Neural crest cell (in vitro differentiated cells): ENCODE measurements around the gene ARHGAP40. TPM values are rescaled to one million over a fixed set of nuclear protein-coding genes. Genes with fewer than 3 reads are reported as not detected.

Source experiments
- DNase-seq: peaks from one replicate; pipeline ENCODE4 v3.0.0; 2021; ENCODE audit warnings: low read depth, mixed read lengths, low spot score
- H3K27ac Mint-ChIP-seq: one replicate; pipeline ENCODE4 v1.8.0; 2021; ENCODE audit warnings: mild to moderate bottlenecking, mixed read lengths; ENCODE audit not compliant: unreplicated experiment
- H3K27me3 Mint-ChIP-seq: 2 replicates; pipeline ENCODE4 v1.8.0; 2021; ENCODE audit warnings: low read depth, mild to moderate bottlenecking, mixed read lengths
- H3K36me3 Mint-ChIP-seq: 2 replicates; pipeline ENCODE4 v1.8.0; 2021; ENCODE audit warnings: low read depth, mild to moderate bottlenecking, mixed read lengths
- H3K4me1 Mint-ChIP-seq: 2 replicates; pipeline ENCODE4 v1.8.0; 2021; ENCODE audit warnings: mixed read lengths
- H3K4me3 Mint-ChIP-seq: one replicate; pipeline ENCODE4 v1.8.0; 2021; ENCODE audit warnings: mild to moderate bottlenecking, mixed read lengths
- H3K9me3 Mint-ChIP-seq: 2 replicates; pipeline ENCODE4 v1.8.0; 2021; ENCODE audit warnings: mixed read lengths
- total RNA-seq: library from RNA; stranded (reverse); gene quantifications from 2 replicates; pipeline ENCODE4 v1.2.1, GENCODE V29; 2021
- TF ChIP-seq, protein P1 (sequence below): fragments of 200-600 bp; sonication (generic); conservative IDR thresholded peaks from 2 replicates; pipeline ENCODE4 v1.5.0; 2021; ENCODE audit warnings: antibody characterized with exemption, mild to moderate bottlenecking

ARHGAP40 gene
- total RNA-seq, 1 donor from 2014 or later = not detected

DNA sequence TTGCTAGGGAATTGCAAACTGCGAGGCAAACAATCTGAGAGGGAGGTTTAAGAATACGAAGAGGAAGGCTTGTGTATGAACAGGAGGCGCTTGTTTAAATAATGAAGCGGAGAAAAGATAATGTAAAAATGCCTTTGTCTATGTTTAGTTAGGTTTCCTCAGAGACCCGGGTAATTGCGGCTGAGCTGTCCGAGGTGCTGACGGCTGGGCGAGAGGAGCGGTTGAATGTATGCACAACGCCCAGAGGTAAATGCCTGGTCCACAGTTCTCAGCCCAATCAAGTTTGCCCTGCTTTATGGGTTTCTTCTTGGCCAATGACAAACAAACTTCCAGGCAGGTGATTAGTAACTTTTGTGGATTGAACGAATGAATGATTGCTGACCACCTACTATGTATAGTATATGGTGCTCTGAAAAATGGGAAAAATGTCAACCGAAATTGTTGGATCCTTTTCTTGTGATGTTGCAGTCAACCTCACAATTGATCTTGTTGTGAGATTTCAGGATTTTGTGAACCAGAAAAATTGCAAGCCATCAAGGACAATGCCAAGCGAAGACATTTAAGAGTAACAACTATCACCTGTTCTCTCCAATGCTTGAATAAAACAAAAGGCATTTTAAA, 84.4 kb downstream of the ARHGAP40 start:
- Mint-ChIP-seq H3K27me3 (peaks cover 94% of the 10 kb centered on the region), H3K36me3 (no peaks in the 10 kb centered on the region), H3K9me3 (no peaks in the 10 kb centered on the region), H3K4me1 (no peaks in the 10 kb centered on the region), H3K27ac (no peak overlapping the region), H3K4me3 (no peak overlapping the region)
- TF ChIP-seq, protein P1, sequence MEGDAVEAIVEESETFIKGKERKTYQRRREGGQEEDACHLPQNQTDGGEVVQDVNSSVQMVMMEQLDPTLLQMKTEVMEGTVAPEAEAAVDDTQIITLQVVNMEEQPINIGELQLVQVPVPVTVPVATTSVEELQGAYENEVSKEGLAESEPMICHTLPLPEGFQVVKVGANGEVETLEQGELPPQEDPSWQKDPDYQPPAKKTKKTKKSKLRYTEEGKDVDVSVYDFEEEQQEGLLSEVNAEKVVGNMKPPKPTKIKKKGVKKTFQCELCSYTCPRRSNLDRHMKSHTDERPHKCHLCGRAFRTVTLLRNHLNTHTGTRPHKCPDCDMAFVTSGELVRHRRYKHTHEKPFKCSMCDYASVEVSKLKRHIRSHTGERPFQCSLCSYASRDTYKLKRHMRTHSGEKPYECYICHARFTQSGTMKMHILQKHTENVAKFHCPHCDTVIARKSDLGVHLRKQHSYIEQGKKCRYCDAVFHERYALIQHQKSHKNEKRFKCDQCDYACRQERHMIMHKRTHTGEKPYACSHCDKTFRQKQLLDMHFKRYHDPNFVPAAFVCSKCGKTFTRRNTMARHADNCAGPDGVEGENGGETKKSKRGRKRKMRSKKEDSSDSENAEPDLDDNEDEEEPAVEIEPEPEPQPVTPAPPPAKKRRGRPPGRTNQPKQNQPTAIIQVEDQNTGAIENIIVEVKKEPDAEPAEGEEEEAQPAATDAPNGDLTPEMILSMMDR = no peak
- peak; percentile 70 for DNase-seq

DNA sequence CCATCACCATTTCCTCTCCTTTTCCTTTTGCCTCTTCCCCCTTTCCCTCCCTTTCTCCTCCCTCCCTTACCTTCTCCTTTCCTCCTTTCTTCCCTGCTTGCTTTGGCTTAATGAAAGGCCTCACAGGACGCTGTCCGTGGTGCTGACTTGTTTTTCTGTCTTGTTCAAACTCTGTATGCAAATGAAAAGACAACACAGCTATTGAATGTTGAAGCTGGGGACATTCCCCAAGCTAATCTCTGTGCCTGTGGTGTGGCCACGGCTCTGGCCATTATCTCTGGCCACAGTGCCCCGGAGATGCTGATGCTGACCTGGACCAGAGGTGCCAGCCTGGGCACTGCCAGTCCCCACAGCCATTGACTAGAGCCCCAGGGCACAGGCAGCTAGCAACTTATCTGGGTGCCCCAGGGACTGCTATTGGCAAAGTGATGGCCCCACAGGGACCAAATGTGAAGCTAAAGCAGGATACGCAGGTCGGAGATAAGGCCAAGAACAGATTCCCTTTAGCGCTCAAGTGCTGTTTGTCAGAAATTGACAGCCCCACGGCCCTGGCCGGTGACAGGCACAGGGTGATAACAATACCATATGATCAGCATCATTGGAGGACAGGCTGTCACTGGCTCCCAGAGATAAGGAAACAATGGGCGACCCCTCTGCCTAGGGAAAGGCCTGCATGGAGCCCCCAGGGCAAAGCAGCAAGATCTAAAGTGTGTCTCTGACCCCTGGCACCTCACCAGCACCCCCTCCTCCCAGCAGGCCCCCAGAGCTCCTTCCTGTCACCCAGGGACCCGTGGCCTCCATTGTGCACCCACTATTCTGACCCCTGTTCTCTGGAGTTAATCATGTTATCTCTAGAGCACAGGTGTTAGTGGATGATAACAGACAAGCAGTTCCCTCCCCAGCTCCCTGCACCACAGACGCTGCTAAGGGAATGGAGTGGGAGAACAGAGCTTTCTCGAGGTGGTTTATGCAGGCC, 91.1 kb downstream of the ARHGAP40 start:
- Mint-ChIP-seq H3K9me3 (no peaks in the 10 kb centered on the region), H3K27ac (no peak overlapping the region), H3K4me1 (no peaks in the 10 kb centered on the region), H3K4me3 (no peak overlapping the region), H3K27me3 (peaks cover 70% of the 10 kb centered on the region), H3K36me3 (no peaks in the 10 kb centered on the region)
- TF ChIP-seq, protein P1 = no peak
- DNase-seq = peak; percentile 75

DNA sequence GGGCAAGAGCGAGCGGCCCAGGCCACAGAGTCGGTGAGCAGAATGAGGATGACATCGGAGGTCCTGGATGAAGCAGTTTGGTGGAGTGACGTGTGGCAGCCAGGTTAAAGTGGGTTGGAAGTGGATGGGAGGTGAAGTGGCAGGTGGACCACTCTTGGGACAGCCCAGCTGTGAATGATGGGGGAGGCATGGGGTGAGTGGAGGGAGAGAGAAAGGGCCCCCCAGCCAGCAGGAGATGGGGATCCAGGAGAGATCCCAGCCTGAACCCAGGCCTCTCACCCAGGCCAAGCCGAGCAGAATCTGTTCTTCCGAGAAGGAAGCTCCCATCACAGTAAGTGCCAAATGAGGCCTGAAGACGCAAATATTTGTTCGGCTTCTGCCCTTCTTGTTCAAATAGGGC, 95.7 kb downstream of the ARHGAP40 start:
- H3K4me1 Mint-ChIP-seq = peaks cover 5% of the 10 kb centered on the region
- DNase-seq = no peak
- TF ChIP-seq, protein P1 = no peak
- H3K9me3 Mint-ChIP-seq = no peaks in the 10 kb centered on the region
- no peak overlapping the region for H3K4me3 Mint-ChIP-seq
- peaks cover 30% of the 10 kb centered on the region for H3K27me3 Mint-ChIP-seq
- H3K36me3 Mint-ChIP-seq = no peaks in the 10 kb centered on the region
- no peak overlapping the region for H3K27ac Mint-ChIP-seq

DNA sequence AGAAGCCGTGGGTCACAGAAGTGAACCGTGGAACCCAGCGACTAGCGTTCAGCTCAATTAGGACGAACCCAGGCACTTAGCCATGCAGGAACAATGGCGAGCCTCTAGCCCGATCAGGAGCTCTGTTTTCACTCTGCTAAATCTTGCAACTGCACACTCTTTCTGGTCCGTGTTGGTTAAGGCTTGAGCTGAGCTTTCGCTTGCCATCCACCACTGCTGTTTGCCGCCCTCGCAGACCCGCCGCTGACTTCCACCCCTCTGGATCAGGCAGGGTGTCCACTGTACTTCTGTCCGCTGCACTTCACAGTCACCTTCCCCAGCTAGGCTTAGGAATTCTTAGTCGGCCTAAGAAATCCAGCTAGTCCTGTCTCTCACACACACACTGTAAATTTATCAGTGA, 96.9 kb downstream of the ARHGAP40 start:
- Mint-ChIP-seq H3K27ac (no peak overlapping the region), H3K4me1 (peaks cover 5% of the 10 kb centered on the region), H3K4me3 (no peak overlapping the region), H3K9me3 (no peaks in the 10 kb centered on the region), H3K36me3 (no peaks in the 10 kb centered on the region), H3K27me3 (peaks cover 35% of the 10 kb centered on the region)
- TF ChIP-seq, protein P1 = no peak
- DNase-seq = no peak

DNA sequence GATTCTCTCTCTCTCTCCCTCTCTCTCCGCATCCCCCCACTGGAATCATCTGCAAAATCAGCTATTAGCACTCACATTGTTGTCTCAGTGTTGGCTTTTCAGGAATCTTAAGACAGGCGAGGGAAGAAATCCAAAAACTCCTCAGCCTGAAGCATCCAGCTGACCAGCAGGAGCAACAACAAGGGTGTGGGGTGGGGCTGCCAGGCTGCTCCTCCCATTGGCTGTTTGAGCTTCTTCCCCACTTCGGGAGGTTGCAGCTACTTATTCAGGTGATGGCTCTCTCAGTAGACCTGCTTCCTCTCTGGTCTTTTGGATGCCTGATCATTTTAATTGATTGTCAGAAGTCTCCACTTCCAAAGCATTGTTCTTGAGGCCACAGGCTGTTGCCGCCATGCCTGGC, 98.5 kb downstream of the ARHGAP40 start:
- no peak for DNase-seq
- Mint-ChIP-seq H3K4me1 (peaks cover 5% of the 10 kb centered on the region), H3K9me3 (no peaks in the 10 kb centered on the region), H3K4me3 (no peak overlapping the region), H3K36me3 (no peaks in the 10 kb centered on the region), H3K27me3 (peaks cover 40% of the 10 kb centered on the region), H3K27ac (peak overlapping the region; percentile 57)
- TF ChIP-seq, protein P1 = no peak

Other genes starting within 250 kb of the ARHGAP40 start
- 64.9 and 65.5 TPM in 2 replicates for gene SNHG17, start 166.5 kb upstream of the ARHGAP40 start, total RNA-seq
- 34.7 and 35.2 TPM in 2 replicates for gene RALGAPB, start 129.0 kb upstream of the ARHGAP40 start, total RNA-seq
- gene ADIG, start 20.6 kb upstream of the ARHGAP40 start, total RNA-seq = not detected in 2 replicates
- gene SLC32A1, start 122.7 kb downstream of the ARHGAP40 start, total RNA-seq = 0.09 and 0.16 TPM in 2 replicates
- gene ACTR5, start 146.7 kb downstream of the ARHGAP40 start, total RNA-seq = 14.3 and 14.9 TPM in 2 replicates
- gene PPP1R16B, start 203.9 kb downstream of the ARHGAP40 start, total RNA-seq = 0.30 and 0.57 TPM in 2 replicates